Stimulated activated naive CD8-positive, alpha-beta T cell treated with anti-CD3 and anti-CD28 coated beads, Interleukin-15, amount 100 ng/mL, for 72 hours (primary cell): ENCODE data around the gene ALK.

Experiments
- ATAC-seq: fragments of 150-1000 bp; cut with Tn5 transposase; 2 replicates; pipeline ENCODE4 v1.10.0; 2021; ENCODE audit warnings: mild to moderate bottlenecking, moderate library complexity
- DNase-seq, 2 donors: peaks; one replicate each; pipeline ENCODE4 v3.0.0; 2021 to 2022
- H3K27ac Mint-ChIP-seq, 2 donors: one replicate each; pipeline ENCODE4 v1.8.0; 2022; ENCODE audit warnings: mild to moderate bottlenecking in 2 of 2, mixed read lengths in 2 of 2, moderate library complexity in 2 of 2
- H3K27me3 Mint-ChIP-seq: one replicate; pipeline ENCODE4 v1.8.0; 2022; ENCODE audit warnings: mixed read lengths
- H3K4me1 Mint-ChIP-seq: one replicate; pipeline ENCODE4 v1.8.0; 2022; ENCODE audit warnings: mild to moderate bottlenecking, mixed read lengths
- H3K4me3 Mint-ChIP-seq, 2 donors: one replicate each; pipeline ENCODE4 v1.8.0; 2022; ENCODE audit warnings: mild to moderate bottlenecking in 2 of 2, mixed read lengths in 2 of 2, moderate library complexity in 1 of 2
- H3K9me3 Mint-ChIP-seq, 2 donors: one replicate each; pipeline ENCODE4 v1.8.0; 2022; ENCODE audit warnings: mixed read lengths in 2 of 2

ALK gene

GRCh38 chr2:29744976-29745375 lies 176.4 kb downstream of the ALK start:
- Mint-ChIP-seq H3K27me3 (peaks cover 20% of the 10 kb centered on the region), H3K27ac (no peak overlapping the region), H3K9me3 (no peaks in the 10 kb centered on the region), H3K4me3 (no peak overlapping the region), H3K4me1 (peaks cover 6% of the 10 kb centered on the region)
- ATAC-seq (no peak), DNase-seq (no peak)

- Mint-ChIP-seq H3K9me3 (no peaks in the 10 kb centered on the region), H3K27ac (no peak overlapping the region), H3K4me1 (peaks cover 6% of the 10 kb centered on the region), H3K27me3 (peaks cover 20% of the 10 kb centered on the region), H3K4me3 (no peak overlapping the region)
- ATAC-seq (no peak), DNase-seq (no peak)
Measured at GRCh38 chr2:29743516-29743915, 177.9 kb downstream of the ALK start.

GRCh38 chr2:29742656-29743055 lies 178.7 kb downstream of the ALK start:
- no peak for DNase-seq
- ATAC-seq = no peak
- Mint-ChIP-seq H3K4me3 (no peak overlapping the region), H3K27me3 (peaks cover 20% of the 10 kb centered on the region), H3K9me3 (no peaks in the 10 kb centered on the region), H3K4me1 (no peaks in the 10 kb centered on the region), H3K27ac (no peak overlapping the region)

- DNase-seq (no peak), ATAC-seq (no peak)
- Mint-ChIP-seq H3K27me3 (peaks cover 7% of the 10 kb centered on the region), H3K27ac (no peak overlapping the region), H3K4me1 (no peaks in the 10 kb centered on the region), H3K9me3 (no peaks in the 10 kb centered on the region), H3K4me3 (no peak overlapping the region)
Measured at GRCh38 chr2:29741132-29741531, 180.3 kb downstream of the ALK start.

GRCh38 chr2:29733965-29734364 lies 187.4 kb downstream of the ALK start:
- Mint-ChIP-seq H3K9me3 (no peaks in the 10 kb centered on the region), H3K4me3 (no peak overlapping the region), H3K27ac (no peak overlapping the region), H3K27me3 (peaks cover 3% of the 10 kb centered on the region), H3K4me1 (no peaks in the 10 kb centered on the region)
- DNase-seq (no peak), ATAC-seq (no peak)

GRCh38 chr2:29733213-29733612 lies 188.2 kb downstream of the ALK start:
- Mint-ChIP-seq H3K4me3 (no peak overlapping the region), H3K27ac (no peak overlapping the region), H3K27me3 (peaks cover 5% of the 10 kb centered on the region), H3K9me3 (no peaks in the 10 kb centered on the region), H3K4me1 (no peaks in the 10 kb centered on the region)
- ATAC-seq (no peak), DNase-seq (no peak)

- Mint-ChIP-seq H3K4me3 (no peak overlapping the region), H3K9me3 (no peaks in the 10 kb centered on the region), H3K27me3 (peaks cover 5% of the 10 kb centered on the region), H3K4me1 (no peaks in the 10 kb centered on the region), H3K27ac (no peak overlapping the region)
- DNase-seq (no peak), ATAC-seq (no peak)
Measured at GRCh38 chr2:29731948-29732347, 189.4 kb downstream of the ALK start.

- Mint-ChIP-seq H3K9me3 (no peaks in the 10 kb centered on the region), H3K27ac (no peak overlapping the region), H3K27me3 (peaks cover 5% of the 10 kb centered on the region), H3K4me1 (no peaks in the 10 kb centered on the region), H3K4me3 (no peak overlapping the region)
- DNase-seq (no peak), ATAC-seq (no peak)
Measured at GRCh38 chr2:29729932-29730331, 191.5 kb downstream of the ALK start.

- no peak for DNase-seq
- no peak for ATAC-seq
- no peaks in the 10 kb centered on the region for H3K9me3 Mint-ChIP-seq
- H3K4me3 Mint-ChIP-seq = no peak overlapping the region
- no peak overlapping the region for H3K27ac Mint-ChIP-seq
- no peaks in the 10 kb centered on the region for H3K4me1 Mint-ChIP-seq
- peaks cover 5% of the 10 kb centered on the region for H3K27me3 Mint-ChIP-seq
Measured at GRCh38 chr2:29729401-29729800, 192.0 kb downstream of the ALK start.

- ATAC-seq (no peak), DNase-seq (no peak)
- no peaks in the 10 kb centered on the region for H3K4me1 Mint-ChIP-seq
- H3K9me3 Mint-ChIP-seq = no peaks in the 10 kb centered on the region
- peaks cover 11% of the 10 kb centered on the region for H3K27me3 Mint-ChIP-seq
- H3K27ac Mint-ChIP-seq = no peak overlapping the region
- no peak overlapping the region for H3K4me3 Mint-ChIP-seq
Measured at GRCh38 chr2:29726976-29727375, 194.4 kb downstream of the ALK start.

- ATAC-seq (no peak), DNase-seq (no peak)
- Mint-ChIP-seq H3K9me3 (no peaks in the 10 kb centered on the region), H3K4me3 (no peak overlapping the region), H3K27me3 (peaks cover 11% of the 10 kb centered on the region), H3K4me1 (no peaks in the 10 kb centered on the region), H3K27ac (no peak overlapping the region)
Measured at GRCh38 chr2:29725610-29726009, 195.8 kb downstream of the ALK start.

GRCh38 chr2:29724282-29724681 lies 197.1 kb downstream of the ALK start:
- ATAC-seq = no peak
- peaks cover 11% of the 10 kb centered on the region for H3K27me3 Mint-ChIP-seq

GRCh38 chr2:29723255-29724001 lies 198.0 kb downstream of the ALK start:
- no peak overlapping the region for H3K4me3 Mint-ChIP-seq
- H3K9me3 Mint-ChIP-seq = no peaks in the 10 kb centered on the region
- H3K27me3 Mint-ChIP-seq = peaks cover 6% of the 10 kb centered on the region
- H3K4me1 Mint-ChIP-seq = no peaks in the 10 kb centered on the region
- peak overlapping the region in 1 of 2 donors; percentile 18 for H3K27ac Mint-ChIP-seq
- ATAC-seq = peak; percentile 20
- DNase-seq = no peak

More at GRCh38 chr2:29724282-29724681, 197.1 kb downstream of the ALK start:
- Mint-ChIP-seq H3K4me3 (no peak overlapping the region), H3K4me1 (no peaks in the 10 kb centered on the region), H3K9me3 (no peaks in the 10 kb centered on the region), H3K27ac (no peak overlapping the region)
- no peak for DNase-seq

- Mint-ChIP-seq H3K4me3 (no peak overlapping the region), H3K4me1 (no peaks in the 10 kb centered on the region), H3K9me3 (no peaks in the 10 kb centered on the region), H3K27ac (no peak overlapping the region), H3K27me3 (peaks cover 6% of the 10 kb centered on the region)
- no peak for ATAC-seq
- DNase-seq = no peak
Measured at GRCh38 chr2:29719639-29720038, 201.7 kb downstream of the ALK start.

- no peaks in the 10 kb centered on the region for H3K4me1 Mint-ChIP-seq
Measured at GRCh38 chr2:29718076-29718686, 203.2 kb downstream of the ALK start.

GRCh38 chr2:29715655-29716054 lies 205.7 kb downstream of the ALK start:
- no peak for ATAC-seq
- Mint-ChIP-seq H3K9me3 (no peaks in the 10 kb centered on the region), H3K27ac (no peak overlapping the region), H3K4me3 (no peak overlapping the region), H3K4me1 (no peaks in the 10 kb centered on the region), H3K27me3 (no peaks in the 10 kb centered on the region)
- no peak for DNase-seq

More at GRCh38 chr2:29718076-29718686, 203.2 kb downstream of the ALK start:
- Mint-ChIP-seq H3K4me3 (no peak overlapping the region), H3K27me3 (peaks cover 4% of the 10 kb centered on the region), H3K27ac (no peak overlapping the region), H3K9me3 (no peaks in the 10 kb centered on the region)
- DNase-seq (no peak), ATAC-seq (no peak)

GRCh38 chr2:29714333-29714732 lies 207.1 kb downstream of the ALK start:
- Mint-ChIP-seq H3K4me1 (no peaks in the 10 kb centered on the region), H3K9me3 (no peaks in the 10 kb centered on the region), H3K27me3 (no peaks in the 10 kb centered on the region), H3K4me3 (no peak overlapping the region), H3K27ac (no peak overlapping the region)
- DNase-seq (no peak), ATAC-seq (no peak)
